Colon (tissue), 2 donors: ENCODE measurements around the gene SMS.

ENCODE experiments used
- FAIRE-seq: peaks from 2 replicates; lab custom pipeline; 2012; peaks lifted over from hg19 to GRCh38; lab: Jason Lieb, UNC
- donor health status: control.
- donor health status: control.

Gene SMS

GRCh38 chrX:21982311-21982710 is 41.8 kb downstream of the SMS start:
- no peak for FAIRE-seq

DNA sequence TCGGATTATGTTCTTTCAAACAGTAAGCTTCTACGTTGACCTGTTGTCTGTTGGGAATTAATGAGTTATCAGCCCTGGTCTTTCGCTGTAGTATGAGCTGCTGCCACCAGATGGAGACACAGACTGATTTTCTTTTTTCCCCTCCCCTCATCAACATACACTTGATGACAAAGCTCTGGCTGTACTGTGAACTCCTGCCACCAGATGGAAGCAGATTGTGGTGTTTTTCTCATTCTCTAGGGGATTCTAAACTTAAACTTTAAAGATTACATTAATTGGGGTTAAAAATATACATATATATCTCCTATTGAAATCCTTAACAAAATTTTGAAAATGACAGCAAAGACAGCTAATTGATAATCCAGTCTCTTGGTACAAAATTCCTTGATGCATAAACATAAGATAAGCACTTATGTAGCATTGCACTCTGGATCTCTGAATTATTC is 44.8 kb downstream of the SMS start:
- FAIRE-seq: peak; percentile 97

DNA sequence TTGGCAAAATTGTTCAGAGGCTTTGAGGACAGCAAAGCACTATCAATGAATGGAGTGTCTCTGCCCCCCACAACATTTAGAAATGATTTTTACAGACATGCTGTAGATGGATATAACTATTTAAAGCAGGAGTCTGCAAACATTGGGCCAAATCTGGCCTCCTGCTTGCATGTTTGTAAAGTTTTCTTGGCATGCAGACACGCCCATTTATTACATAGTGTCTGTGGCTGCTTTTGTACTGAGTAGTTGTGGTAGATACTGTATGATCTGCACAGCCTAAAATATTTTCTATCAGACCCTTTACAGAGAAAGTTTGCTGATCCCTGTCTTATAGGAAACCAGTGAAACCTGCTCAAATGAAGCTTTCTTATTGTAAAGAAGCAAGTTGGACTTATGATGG is 46.1 kb downstream of the SMS start:
- no peak for FAIRE-seq

DNA sequence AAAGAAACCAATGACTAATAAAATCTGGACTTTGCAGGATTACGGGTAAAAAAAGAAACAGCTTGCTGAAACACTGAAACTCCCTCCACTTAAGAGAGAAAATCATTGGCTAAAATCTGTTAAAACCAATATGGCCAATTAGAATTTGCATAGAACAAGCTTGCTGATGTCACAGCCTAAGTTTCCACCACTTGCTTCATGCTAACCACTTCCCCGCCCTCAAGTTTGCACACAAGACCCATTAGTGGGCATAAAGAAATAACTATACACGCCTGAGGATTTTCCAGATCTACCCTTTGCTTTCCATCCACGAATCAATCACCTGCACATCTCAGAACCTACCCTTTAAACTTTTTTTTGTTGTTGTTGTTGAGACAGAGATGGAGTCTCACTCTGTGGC is 48.9 kb downstream of the SMS start:
- FAIRE-seq: no peak

- no peak for FAIRE-seq
These were observed 50.3 kb downstream of the SMS start for GRCh38 chrX:21990832-21991231.

DNA sequence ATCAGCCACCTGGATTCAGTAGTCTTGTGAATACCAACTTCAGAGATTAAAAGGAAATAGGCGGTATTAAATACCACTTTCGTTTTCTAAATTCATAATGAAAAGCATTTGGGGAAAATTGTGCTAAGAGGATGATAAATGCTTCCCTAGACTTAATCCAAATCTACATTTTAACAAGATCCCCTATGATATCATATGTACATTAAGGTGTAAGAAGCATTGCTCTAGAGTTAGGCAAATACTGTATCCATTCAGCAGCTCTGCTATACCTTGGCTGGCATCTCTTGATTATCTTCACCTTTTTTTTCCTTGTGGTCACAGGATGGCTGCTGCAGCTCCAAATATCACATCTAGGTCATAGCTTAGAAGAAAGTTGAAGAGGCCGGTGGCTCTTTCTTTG is 51.0 kb downstream of the SMS start:
- FAIRE-seq: no peak

- FAIRE-seq: no peak
These were observed 52.8 kb downstream of the SMS start for GRCh38 chrX:21993265-21993664.

DNA sequence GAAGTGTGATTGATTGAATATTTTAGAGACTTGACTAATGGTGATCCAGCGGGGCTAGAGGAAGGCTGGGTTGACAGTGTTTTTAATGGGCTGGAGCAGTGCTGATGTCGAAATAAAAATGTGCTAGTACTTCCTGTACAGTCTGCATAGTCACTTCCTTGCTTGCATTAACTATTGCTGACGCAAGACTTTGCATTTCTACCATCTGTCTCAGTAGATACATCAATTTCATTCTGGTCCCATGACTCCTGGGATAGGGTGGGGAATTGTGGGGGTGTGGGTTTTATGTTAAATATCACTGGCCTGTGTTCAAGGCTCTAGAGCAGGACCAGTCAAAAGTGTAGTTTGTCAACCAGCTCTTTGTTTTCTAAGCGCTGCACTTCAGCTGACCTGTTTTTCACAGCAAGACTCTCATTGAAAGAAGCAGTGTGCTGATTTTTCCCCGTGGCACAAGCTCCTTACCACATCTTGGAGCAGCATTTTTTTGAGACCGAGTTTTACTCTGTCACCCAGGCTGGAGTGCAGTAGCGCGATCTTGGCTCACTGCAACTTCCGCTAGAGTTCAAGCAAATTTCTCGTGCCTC is 56.5 kb downstream of the SMS start:
- FAIRE-seq: no peak

GRCh38 chrX:21998037-21998436 is 57.5 kb downstream of the SMS start:
- no peak for FAIRE-seq

DNA sequence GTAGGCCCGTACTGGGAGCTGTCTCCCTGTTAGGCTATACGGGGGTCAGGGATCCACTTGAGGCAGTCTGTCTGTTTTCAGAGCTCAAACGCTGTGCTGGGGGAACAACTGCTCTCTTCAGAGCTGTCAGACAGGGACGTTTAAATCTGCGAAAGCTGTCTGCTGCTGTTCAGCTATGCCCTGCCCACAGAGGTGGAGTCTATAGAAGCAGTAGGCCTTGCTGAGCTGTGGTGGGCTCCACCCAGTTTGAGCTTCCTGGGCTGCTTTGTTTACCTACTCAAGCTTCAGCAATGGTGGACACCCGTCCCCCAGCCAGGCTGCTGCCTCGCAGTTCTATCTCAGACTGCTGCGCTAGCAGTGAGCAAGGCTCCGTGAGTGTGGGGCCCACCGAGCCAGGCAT is 64.4 kb downstream of the SMS start:
- no peak for FAIRE-seq

DNA sequence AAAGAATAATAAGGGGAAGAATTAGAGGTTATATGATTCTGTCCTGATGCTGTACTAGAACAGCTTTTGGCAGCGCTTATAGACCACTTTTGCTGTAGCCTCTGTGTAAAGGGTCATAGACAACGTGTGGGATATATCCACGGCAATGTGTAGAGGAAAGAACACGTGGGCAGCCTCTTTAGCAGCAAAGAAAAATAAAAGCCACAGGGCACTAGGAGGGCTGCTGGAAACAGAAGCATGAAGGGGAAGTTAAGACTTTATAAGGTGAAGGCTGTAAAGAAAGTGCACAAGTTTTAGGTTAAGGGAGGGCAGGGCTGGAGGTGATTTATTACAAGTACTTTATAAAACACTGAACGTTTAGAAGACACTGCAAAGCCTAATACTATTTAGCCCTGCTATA is 71.5 kb downstream of the SMS start:
- no peak for FAIRE-seq

- no peak for FAIRE-seq
These were observed 72.4 kb downstream of the SMS start for GRCh38 chrX:22012931-22013330.

GRCh38 chrX:22015139-22015750 is 74.7 kb downstream of the SMS start:
- FAIRE-seq: no peak

GRCh38 chrX:22021751-22022324 is 81.3 kb downstream of the SMS start:
- FAIRE-seq: no peak

GRCh38 chrX:22024577-22024976 is 84.1 kb downstream of the SMS start:
- no peak for FAIRE-seq

GRCh38 chrX:22025751-22026150 is 85.2 kb downstream of the SMS start:
- FAIRE-seq: no peak

DNA sequence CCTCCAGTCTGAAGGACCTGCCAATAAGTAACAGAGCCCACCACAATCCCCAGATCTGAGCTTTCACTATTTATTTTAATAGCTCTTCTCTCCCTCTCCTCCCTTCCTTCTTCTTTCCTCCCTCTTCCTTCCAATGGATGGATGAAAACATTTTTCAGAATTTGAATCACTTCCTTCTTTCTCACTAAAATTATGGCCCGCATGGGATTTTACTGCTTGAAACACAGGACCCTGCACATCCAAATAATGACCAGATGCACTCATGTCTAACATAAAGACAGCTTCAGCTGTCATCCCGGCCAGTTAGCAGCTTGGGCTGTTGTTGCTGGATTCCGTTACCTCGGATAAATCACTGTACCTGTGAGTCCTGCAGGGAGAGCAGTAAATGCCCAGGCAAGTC is 86.2 kb downstream of the SMS start:
- no peak for FAIRE-seq

GRCh38 chrX:22032084-22032483 is 91.6 kb downstream of the SMS start, which contains the start of gene PHEX:
Gene PHEX, plus strand, starts transcription at chrX:22032325. Its CDS starts 681 bp downstream, at chrX:22033006.
- FAIRE-seq: no peak

DNA sequence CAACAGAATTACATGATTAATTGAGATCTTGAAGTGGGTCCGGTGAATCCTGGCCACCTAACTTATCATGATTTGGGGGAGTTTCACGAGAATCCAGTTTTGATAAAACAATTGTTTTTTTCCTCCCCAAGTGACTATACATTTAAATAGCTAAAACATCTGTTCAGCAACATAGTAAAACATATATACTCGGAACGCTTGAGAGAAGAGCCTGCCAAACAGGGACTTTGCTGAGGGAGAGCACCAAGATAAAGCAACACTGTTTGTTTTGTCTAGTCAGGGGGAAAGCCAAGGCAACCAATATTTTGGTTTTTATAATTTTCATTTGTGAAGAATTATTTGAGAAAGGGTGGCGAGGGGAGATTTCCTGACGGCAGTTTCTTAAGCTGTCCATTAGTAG is 92.0 kb downstream of the SMS start:
- no peak for FAIRE-seq

GRCh38 chrX:22033818-22034217 is 93.3 kb downstream of the SMS start:
- no peak for FAIRE-seq

- FAIRE-seq: no peak
These were observed 94.7 kb downstream of the SMS start for GRCh38 chrX:22035236-22035635.

DNA sequence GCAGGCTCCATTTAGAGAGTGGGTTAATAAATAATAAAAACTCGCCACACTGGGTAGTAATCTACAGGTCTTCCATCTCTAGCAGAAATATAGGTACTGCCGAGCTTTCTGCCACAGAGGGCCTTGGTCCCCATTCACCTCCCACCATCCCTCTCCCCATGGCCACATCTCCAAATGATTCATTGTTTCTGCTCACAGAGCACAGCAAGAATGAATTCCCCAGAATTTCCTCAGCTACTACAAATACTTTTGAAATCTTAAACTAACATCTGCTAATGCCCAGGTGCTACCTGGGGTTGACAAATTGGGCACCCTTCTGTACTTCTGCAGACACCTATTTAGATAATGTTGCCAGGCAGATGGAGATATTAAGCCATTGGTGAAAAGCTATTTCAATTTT is 96.7 kb downstream of the SMS start:
- FAIRE-seq: no peak

- FAIRE-seq: no peak
These were observed 97.5 kb downstream of the SMS start for GRCh38 chrX:22037911-22038537.

GRCh38 chrX:22039541-22039940 is 99.0 kb downstream of the SMS start:
- FAIRE-seq: no peak
